Neuronal stem cell (in vitro differentiated cells): ENCODE measurements around the gene SLC6A14. TPM values are rescaled to one million over a fixed set of nuclear protein-coding genes. Genes with fewer than 3 reads are reported as not detected.

Experiments used
- DNase-seq: peaks from one replicate; pipeline ENCODE4 v3.0.0-alpha.2; 2013; ENCODE audit warnings: low spot score
- H2AFZ ChIP-seq: one replicate; pipeline ENCODE4 v1.6.1; 2013; ENCODE audit warnings: mild to moderate bottlenecking, low read length, inconsistent platforms
- H2AK5ac ChIP-seq: 2 replicates; pipeline ENCODE4 v1.6.1; 2013; ENCODE audit warnings: low read depth, mild to moderate bottlenecking, inconsistent platforms, low read length, moderate library complexity, mixed read lengths
- H2BK120ac ChIP-seq: 2 replicates; pipeline ENCODE4 v1.6.1; 2013; ENCODE audit warnings: low read depth, mild to moderate bottlenecking, inconsistent platforms, low read length, moderate library complexity, mixed read lengths
- H2BK12ac ChIP-seq: one replicate; pipeline ENCODE4 v1.6.1; 2013; ENCODE audit warnings: low read length, inconsistent platforms
- H2BK15ac ChIP-seq: 2 replicates; pipeline ENCODE4 v1.6.1; 2013; ENCODE audit warnings: mild to moderate bottlenecking, low read length, inconsistent platforms, mixed read lengths
- H2BK5ac ChIP-seq: one replicate; pipeline ENCODE4 v1.6.1; 2013; ENCODE audit warnings: inconsistent platforms, mild to moderate bottlenecking, low read length, moderate library complexity
- H3K14ac ChIP-seq: one replicate; pipeline ENCODE4 v1.6.1; 2013; ENCODE audit warnings: low read length, inconsistent platforms
- H3K18ac ChIP-seq: 2 replicates; pipeline ENCODE4 v1.6.1; 2013; ENCODE audit warnings: low read length, inconsistent platforms
- H3K23ac ChIP-seq: 2 replicates; pipeline ENCODE4 v1.6.1; 2013; ENCODE audit warnings: low read depth, mild to moderate bottlenecking, mixed read lengths, low read length, inconsistent platforms; ENCODE audit not compliant: poor library complexity
- H3K27ac ChIP-seq: replicated peaks from 3 replicates; pipeline ENCODE4 v1.5.1; 2013; ENCODE audit warnings: low read length, inconsistent platforms
- H3K27me3 ChIP-seq, 3 experiments: 2 replicates each; pipeline ENCODE4 v1.6.1; 2013; ENCODE audit warnings: low read length in 3 of 3, mild to moderate bottlenecking in 2 of 3, inconsistent platforms in 1 of 3, low read depth in 1 of 3, mixed read lengths in 1 of 3, moderate library complexity in 1 of 3; ENCODE audit not compliant: control insufficient read depth in 3 of 3, insufficient read depth in 3 of 3
- H3K36me3 ChIP-seq, 2 donors: replicated peaks in 1 of 2; 2 replicates each; pipeline ENCODE4 v1.6.1; 2013; ENCODE audit warnings: low read length in 2 of 2; ENCODE audit not compliant: control insufficient read depth in 2 of 2, insufficient read depth in 2 of 2
- H3K4ac ChIP-seq: 2 replicates; pipeline ENCODE4 v1.6.1; 2013; ENCODE audit warnings: inconsistent platforms, mild to moderate bottlenecking, low read length, moderate library complexity
- H3K4me1 ChIP-seq, 2 donors: 1 replicate in 1 of 2; 2 replicates in 1 of 2; pipeline ENCODE4 v1.6.1; 2013; ENCODE audit warnings: low read length in 2 of 2, low read depth in 1 of 2; ENCODE audit not compliant: control insufficient read depth in 2 of 2, insufficient read depth in 1 of 2
- H3K4me2 ChIP-seq: one replicate; pipeline ENCODE4 v1.6.1; 2013; ENCODE audit warnings: mild to moderate bottlenecking, low read length, inconsistent platforms; ENCODE audit not compliant: insufficient read depth, poor library complexity, severe bottlenecking
- H3K4me3 ChIP-seq, 2 donors: 2 replicates each; pipeline ENCODE4 v1.5.1; 2013; ENCODE audit warnings: low read length in 2 of 2, mild to moderate bottlenecking in 2 of 2, inconsistent platforms in 1 of 2, moderate library complexity in 1 of 2
- H3K79me1 ChIP-seq: one replicate; pipeline ENCODE4 v1.6.1; 2013; ENCODE audit warnings: low read depth, mild to moderate bottlenecking, inconsistent platforms, low read length, moderate library complexity
- H3K9ac ChIP-seq: one replicate; pipeline ENCODE4 v1.6.1; 2013; ENCODE audit warnings: mild to moderate bottlenecking, low read depth, low read length, inconsistent platforms; ENCODE audit not compliant: poor library complexity
- H3K9me3 ChIP-seq, 2 donors: replicated peaks in 1 of 2; 2 replicates each; pipeline versions ENCODE3 to v1.6.1; 2013; ENCODE audit warnings: low read length in 2 of 2, mild to moderate bottlenecking in 2 of 2, inconsistent platforms in 1 of 2, low read depth in 1 of 2, mixed read lengths in 1 of 2, moderate library complexity in 1 of 2; ENCODE audit not compliant: control insufficient read depth in 2 of 2, insufficient read depth in 1 of 2
- H4K8ac ChIP-seq: one replicate; pipeline ENCODE4 v1.6.1; 2013; ENCODE audit warnings: low read depth, mild to moderate bottlenecking, inconsistent platforms, low read length, moderate library complexity
- H4K91ac ChIP-seq: one replicate; pipeline ENCODE4 v1.6.1; 2013; ENCODE audit warnings: low read length, low read depth, mild to moderate bottlenecking, inconsistent platforms; ENCODE audit not compliant: poor library complexity
- WGBS, 2 donors: extraction: QIAGEN DNeasy Blood & Tissue Kit; methylation state at CpG; one replicate each; pipeline ENCODE4 v1.1.7; 2013; ENCODE audit warnings: missing lambda C conversion rate in 2 of 2, mixed read lengths in 1 of 2; ENCODE audit not compliant: insufficient read length in 2 of 2, insufficient replicate concordance in 1 of 2; ENCODE audit errors: extremely low coverage in 2 of 2; 5-methylcytosine and 5-hydroxymethylcytosine counted together
- small RNA-seq: library from polyadenylated mRNA; stranded (forward); fragments of <200 nt; extraction: miRNeasy Mini kit (QIAGEN cat#:217004); gene quantifications from one replicate; pipeline ENCODE3, GENCODE V24; 2013; ENCODE audit not compliant: insufficient read depth

Gene SLC6A14

GRCh38 chrX:116490104-116490503 lies 53.7 kb downstream of the SLC6A14 start:
- no peak overlapping the region for H2BK12ac ChIP-seq
- no peak overlapping the region for H3K9ac ChIP-seq
- H4K91ac ChIP-seq, result no peak overlapping the region
- H3K27me3 ChIP-seq, result no peaks in the 10 kb centered on the region
- H2AK5ac ChIP-seq, result no peak overlapping the region
- H3K4ac ChIP-seq, result no peak overlapping the region
- H4K8ac ChIP-seq, result no peak overlapping the region
- no peak overlapping the region for H3K23ac ChIP-seq
- no peaks in the 10 kb centered on the region for H3K36me3 ChIP-seq
- no peak overlapping the region for H2BK5ac ChIP-seq
- no peaks in the 10 kb centered on the region for H3K4me1 ChIP-seq
- no peak overlapping the region for H2BK120ac ChIP-seq
- DNase-seq, result no peak
- no peak overlapping the region for H2BK15ac ChIP-seq
- H3K79me1 ChIP-seq, result no peaks in the 10 kb centered on the region
- H3K27ac ChIP-seq, result no peak overlapping the region
- no peak overlapping the region for H3K18ac ChIP-seq
- no peak overlapping the region for H2AFZ ChIP-seq
- H3K4me2 ChIP-seq, result no peak overlapping the region
- H3K14ac ChIP-seq, result no peak overlapping the region
- no peaks in the 10 kb centered on the region for H3K9me3 ChIP-seq
- H3K4me3 ChIP-seq, result no peak overlapping the region

GRCh38 chrX:116493271-116493670 lies 56.9 kb downstream of the SLC6A14 start:
- Histone ChIP-seq H3K36me3 (no peaks in the 10 kb centered on the region), H2AK5ac (no peak overlapping the region), H3K14ac (no peak overlapping the region), H3K4me2 (no peak overlapping the region), H3K9me3 (no peaks in the 10 kb centered on the region), H3K9ac (no peak overlapping the region), H2BK15ac (no peak overlapping the region), H2AFZ (no peak overlapping the region), H4K8ac (no peak overlapping the region), H3K4me3 (no peak overlapping the region), H2BK12ac (no peak overlapping the region), H3K23ac (no peak overlapping the region), H2BK5ac (no peak overlapping the region), H3K27me3 (no peaks in the 10 kb centered on the region), H4K91ac (no peak overlapping the region), H3K4me1 (no peaks in the 10 kb centered on the region), H3K4ac (no peak overlapping the region), H3K79me1 (no peaks in the 10 kb centered on the region), H2BK120ac (no peak overlapping the region), H3K18ac (no peak overlapping the region), H3K27ac (no peak overlapping the region)
- no peak for DNase-seq
- no CpG with 5 or more reads among the region's 2 CpGs for WGBS, 2 donors

- Histone ChIP-seq H3K4me2 (no peak overlapping the region), H2BK5ac (no peak overlapping the region), H3K27me3 (no peaks in the 10 kb centered on the region), H3K79me1 (no peaks in the 10 kb centered on the region), H3K4me1 (no peaks in the 10 kb centered on the region), H2BK120ac (no peak overlapping the region), H2BK15ac (no peak overlapping the region), H4K8ac (no peak overlapping the region), H3K14ac (no peak overlapping the region), H2AFZ (no peak overlapping the region), H3K27ac (no peak overlapping the region), H3K18ac (no peak overlapping the region), H3K4me3 (no peak overlapping the region), H4K91ac (no peak overlapping the region), H2AK5ac (no peak overlapping the region), H3K9ac (no peak overlapping the region), H3K36me3 (no peaks in the 10 kb centered on the region), H3K9me3 (no peaks in the 10 kb centered on the region), H3K4ac (no peak overlapping the region), H2BK12ac (no peak overlapping the region), H3K23ac (no peak overlapping the region)
- DNase-seq, result no peak
Measured at GRCh38 chrX:116499780-116500179, 63.4 kb downstream of the SLC6A14 start.

Small RNA genes within 50 kb of the gene (small RNA-seq; reads per million reads assigned to genes)
- not detected for gene RNU6-154P
